Measurements from ENCODE around the gene C10orf62. TPM values are rescaled to one million over a fixed set of nuclear protein-coding genes. Genes with fewer than 3 reads are reported as not detected.

Gene C10orf62
- total RNA-seq, 1 donor = 0.36 TPM

GRCh38 chr10:97543025-97543546 lies 46.4 kb upstream of the C10orf62 start:
- TF ChIP-seq CTCF (IDR thresholded peaks at IDR 0.05; ENCODE audit: extremely low read depth, low read depth, low read length) = no peak
- peak; percentile 98 for DNase-seq (ENCODE audit: insufficient read length, low spot score, missing footprints)
- H3K4me3 ChIP-seq (ENCODE audit: insufficient read depth, low read length) = peak overlapping the region; percentile 33
- peak overlapping the region; percentile 96 for H3K27ac ChIP-seq (ENCODE audit: low read depth, low read length)
- peaks cover 26% of the 10 kb centered on the region for H3K79me2 ChIP-seq (ENCODE audit: insufficient read depth, low read length)
- H3K4me2 ChIP-seq (ENCODE audit: insufficient read depth, low read length) = peak overlapping the region; percentile 77
- peaks cover 3% of the 10 kb centered on the region for H4K20me1 ChIP-seq (ENCODE audit: insufficient read depth, low read length)
- H2AFZ ChIP-seq (ENCODE audit: low read length) = no peak overlapping the region
- peaks cover 61% of the 10 kb centered on the region for H3K4me1 ChIP-seq (ENCODE audit: insufficient read depth, low read length)
- H3K27me3 ChIP-seq (ENCODE audit: insufficient read depth, low read length) = no peaks in the 10 kb centered on the region
- H3K36me3 ChIP-seq (ENCODE audit: insufficient read depth, low read length) = no peaks in the 10 kb centered on the region
- no peaks in the 10 kb centered on the region for H3K9me3 ChIP-seq (ENCODE audit: low read depth, low read length)

- peaks cover 35% of the 10 kb centered on the region for H3K79me2 ChIP-seq (ENCODE audit: insufficient read depth, low read length)
- H3K27me3 ChIP-seq (ENCODE audit: insufficient read depth, low read length) = no peaks in the 10 kb centered on the region
- no peak for DNase-seq (ENCODE audit: insufficient read length, low spot score, missing footprints)
- no peak overlapping the region for H3K27ac ChIP-seq (ENCODE audit: low read depth, low read length)
- peaks cover 3% of the 10 kb centered on the region for H4K20me1 ChIP-seq (ENCODE audit: insufficient read depth, low read length)
- no peaks in the 10 kb centered on the region for H3K9me3 ChIP-seq (ENCODE audit: low read depth, low read length)
- no peak overlapping the region for H3K4me2 ChIP-seq (ENCODE audit: insufficient read depth, low read length)
- no peak overlapping the region for H3K4me3 ChIP-seq (ENCODE audit: insufficient read depth, low read length)
- H3K36me3 ChIP-seq (ENCODE audit: insufficient read depth, low read length) = no peaks in the 10 kb centered on the region
- H3K4me1 ChIP-seq (ENCODE audit: insufficient read depth, low read length) = peaks cover 28% of the 10 kb centered on the region
- H2AFZ ChIP-seq (ENCODE audit: low read length) = no peak overlapping the region
- TF ChIP-seq CTCF (IDR thresholded peaks at IDR 0.05; ENCODE audit: extremely low read depth, low read depth, low read length) = no peak
These were observed 42.9 kb upstream of the C10orf62 start for GRCh38 chr10:97546456-97547270.

- Histone ChIP-seq H3K4me3 (ENCODE audit: insufficient read depth, low read length) (no peak overlapping the region), H4K20me1 (ENCODE audit: insufficient read depth, low read length) (peaks cover 3% of the 10 kb centered on the region), H3K79me2 (ENCODE audit: insufficient read depth, low read length) (peaks cover 32% of the 10 kb centered on the region), H3K4me1 (ENCODE audit: insufficient read depth, low read length) (peaks cover 23% of the 10 kb centered on the region), H3K36me3 (ENCODE audit: insufficient read depth, low read length) (no peaks in the 10 kb centered on the region), H2AFZ (ENCODE audit: low read length) (no peak overlapping the region), H3K27ac (ENCODE audit: low read depth, low read length) (no peak overlapping the region), H3K27me3 (ENCODE audit: insufficient read depth, low read length) (no peaks in the 10 kb centered on the region), H3K4me2 (ENCODE audit: insufficient read depth, low read length) (no peak overlapping the region), H3K9me3 (ENCODE audit: low read depth, low read length) (no peaks in the 10 kb centered on the region)
- DNase-seq (ENCODE audit: insufficient read length, low spot score, missing footprints) = no peak
- no peak for TF ChIP-seq CTCF (IDR thresholded peaks at IDR 0.05; ENCODE audit: extremely low read depth, low read depth, low read length)
These were observed 42.3 kb upstream of the C10orf62 start for GRCh38 chr10:97547271-97547600.

- no peak overlapping the region for H2AFZ ChIP-seq (ENCODE audit: low read length)
- peaks cover 37% of the 10 kb centered on the region for H3K79me2 ChIP-seq (ENCODE audit: insufficient read depth, low read length)
- no peaks in the 10 kb centered on the region for H3K27me3 ChIP-seq (ENCODE audit: insufficient read depth, low read length)
- H3K4me3 ChIP-seq (ENCODE audit: insufficient read depth, low read length) = no peak overlapping the region
- no peak overlapping the region for H3K4me2 ChIP-seq (ENCODE audit: insufficient read depth, low read length)
- no peaks in the 10 kb centered on the region for H3K9me3 ChIP-seq (ENCODE audit: low read depth, low read length)
- H4K20me1 ChIP-seq (ENCODE audit: insufficient read depth, low read length) = peaks cover 3% of the 10 kb centered on the region
- no peaks in the 10 kb centered on the region for H3K36me3 ChIP-seq (ENCODE audit: insufficient read depth, low read length)
- H3K4me1 ChIP-seq (ENCODE audit: insufficient read depth, low read length) = peaks cover 16% of the 10 kb centered on the region
- H3K27ac ChIP-seq (ENCODE audit: low read depth, low read length) = no peak overlapping the region
- DNase-seq (ENCODE audit: insufficient read length, low spot score, missing footprints) = peak; percentile 32
- TF ChIP-seq CTCF (IDR thresholded peaks at IDR 0.05; ENCODE audit: extremely low read depth, low read depth, low read length) = no peak
These were observed 41.6 kb upstream of the C10orf62 start for GRCh38 chr10:97547962-97548361.
